NOMO-1 treated with DMSO at 0.1 percent for 48 hours (cell line): ENCODE results near the gene MBD3L4.
"Not testable (repeated sequence)": the region's sequence is repeated elsewhere in the genome, so short reads cannot be mapped to it uniquely, and the experiment has no call there.

Source experiments
- DNase-seq: peaks from one replicate; lab custom pipeline; 2025; ENCODE audit not compliant: unreplicated experiment; lab: John Stamatoyannopoulos, UW

MBD3L4 gene

GRCh38 chr19:7040079-7040478 lies at the start of gene MBD3L4:
Gene MBD3L4 (minus strand): TSS chr19:7040179. CDS start chr19:7040144, 35 bp downstream.
- DNase-seq: not testable (repeated sequence)

DNA sequence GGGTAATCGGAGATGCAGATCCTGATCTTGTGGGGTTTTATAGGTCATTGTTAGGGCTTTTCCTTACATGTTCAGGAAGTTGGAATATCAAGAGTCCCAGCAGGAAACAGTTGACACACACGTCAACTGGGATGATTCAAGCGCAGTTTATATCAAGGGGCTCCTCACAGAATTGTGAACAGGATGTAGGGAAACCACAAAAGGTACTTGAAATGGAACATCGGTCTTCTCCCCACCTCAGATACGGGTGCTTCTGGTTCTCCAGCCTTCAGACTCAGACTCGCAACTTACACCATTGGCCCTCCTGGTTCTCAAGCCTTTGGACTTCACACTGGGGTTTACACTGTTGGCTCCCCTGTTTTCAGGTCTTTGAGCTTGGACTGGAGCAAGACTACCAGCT lies 49.0 kb upstream of the MBD3L4 start:
- DNase-seq: no peak

- DNase-seq: no peak
These were observed 43.3 kb upstream of the MBD3L4 start for GRCh38 chr19:7083076-7083956.

GRCh38 chr19:7078008-7078407 lies 38.0 kb upstream of the MBD3L4 start:
- no peak for DNase-seq

DNA sequence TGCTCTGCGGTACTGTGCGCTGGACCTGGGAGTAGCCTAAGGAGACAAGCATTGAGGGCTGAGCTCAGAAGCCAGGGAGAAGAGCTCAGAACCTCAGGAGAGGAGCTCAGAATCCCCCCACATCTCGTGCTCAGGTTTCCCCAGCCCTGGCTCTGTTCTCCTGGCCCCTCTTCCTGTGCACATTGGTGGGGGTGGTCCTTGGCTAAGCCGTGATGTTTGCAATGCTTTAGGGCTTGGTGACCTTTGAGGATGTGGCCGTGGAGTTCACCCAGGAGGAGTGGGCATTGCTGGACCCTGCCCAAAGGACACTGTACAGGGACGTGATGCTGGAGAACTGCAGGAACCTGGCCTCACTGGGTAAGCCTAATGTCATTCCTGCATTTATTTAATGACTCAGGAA lies 36.2 kb upstream of the MBD3L4 start:
- DNase-seq: no peak

DNA sequence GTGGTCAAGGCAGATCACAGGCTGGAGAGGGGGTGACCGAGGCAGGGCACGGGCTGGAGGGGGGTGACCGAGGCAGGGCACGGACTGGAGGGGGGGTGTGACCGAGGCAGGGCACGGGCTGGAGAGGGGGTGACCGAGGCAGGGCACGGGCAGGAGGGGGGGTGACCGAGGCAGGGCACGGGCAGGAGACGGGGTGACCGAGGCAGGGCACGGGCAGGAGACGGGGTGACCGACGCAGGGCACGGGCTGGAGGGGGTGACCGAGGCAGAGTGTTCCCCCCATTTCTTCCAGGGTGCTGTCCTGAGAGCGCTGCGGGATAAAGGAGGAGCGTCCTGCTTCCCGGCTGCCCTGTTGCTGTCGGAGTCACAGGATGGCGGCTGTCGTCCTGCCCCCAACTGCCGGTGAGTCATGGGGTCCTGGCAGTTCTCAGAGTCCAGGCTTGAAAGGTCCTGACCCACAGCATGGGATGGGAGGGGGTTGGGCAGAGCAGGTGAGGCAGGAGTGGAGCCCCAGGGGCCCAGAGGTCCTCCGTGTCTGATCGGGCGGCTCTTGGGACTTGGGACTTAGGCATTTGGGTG lies 34.8 kb upstream of the MBD3L4 start:
- DNase-seq: no peak

DNA sequence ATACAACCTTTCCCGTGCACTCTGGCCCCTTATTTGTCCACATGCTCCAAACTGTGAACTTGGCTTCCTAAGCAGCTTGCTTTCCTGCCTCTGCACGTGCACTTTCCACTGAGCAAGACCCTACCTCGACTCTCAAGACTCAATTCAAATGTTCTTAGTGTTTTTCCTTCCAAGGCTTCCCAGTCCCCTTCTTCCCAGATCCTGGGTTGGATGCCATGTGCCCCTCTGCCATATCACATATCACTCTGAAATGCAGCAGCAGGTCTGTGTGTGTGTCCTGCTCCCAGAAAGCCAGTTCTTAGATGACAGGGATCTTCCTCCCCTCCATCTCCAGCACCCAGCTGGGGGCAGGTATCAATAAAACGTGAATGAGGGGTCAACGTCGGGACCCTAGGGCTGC lies 32.6 kb upstream of the MBD3L4 start:
- no peak for DNase-seq

- DNase-seq: no peak
These were observed 29.9 kb upstream of the MBD3L4 start for GRCh38 chr19:7069904-7070226.

DNA sequence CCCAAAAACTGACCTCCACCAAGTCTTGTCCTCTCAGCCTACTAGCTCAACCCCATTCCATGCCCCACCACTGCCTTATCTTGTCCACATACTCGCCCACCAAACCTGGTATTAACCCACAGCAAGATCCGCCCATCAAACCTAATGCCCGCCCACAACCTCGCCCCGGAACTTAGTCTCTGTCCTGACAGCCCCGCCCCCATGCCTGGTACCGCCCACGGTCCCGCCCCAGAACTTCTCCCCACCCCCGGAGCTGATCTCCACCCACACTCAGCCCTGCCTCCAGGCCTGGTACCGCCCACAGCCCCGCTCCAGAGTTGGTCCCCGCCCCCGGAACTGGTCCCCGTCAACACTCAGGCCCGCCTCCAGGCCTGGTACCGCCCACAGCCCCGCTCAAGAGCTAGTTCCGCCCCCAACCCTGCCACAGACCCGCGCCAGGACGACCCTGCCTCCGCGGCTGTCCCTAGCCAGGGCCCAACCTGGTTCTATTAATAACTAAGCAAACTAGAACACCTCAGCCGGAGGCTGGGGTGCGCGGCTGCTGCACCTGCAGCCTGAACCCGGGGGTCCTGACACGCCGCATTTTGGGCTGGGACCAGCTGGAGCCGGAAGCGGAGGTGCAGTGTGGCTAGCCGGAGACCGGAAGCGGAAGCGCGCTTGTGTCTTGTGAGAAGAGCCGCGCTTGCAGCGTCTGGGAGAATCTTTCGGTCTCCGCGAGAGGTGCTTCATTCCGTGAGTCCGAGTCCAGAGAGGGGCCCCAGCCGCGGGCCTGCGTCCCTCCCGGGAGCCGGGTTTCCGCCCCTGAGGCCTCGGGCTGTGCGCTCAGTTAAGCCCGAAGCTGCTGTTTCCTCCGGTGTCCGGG lies 29.3 kb upstream of the MBD3L4 start, which contains the start of gene ZNF557:
TSS of gene ZNF557 (plus strand) at position 662 of the 862 bp plus-strand sequence. CDS start 5,372 bp downstream, outside the sequence.
- peak; percentile 94 for DNase-seq

DNA sequence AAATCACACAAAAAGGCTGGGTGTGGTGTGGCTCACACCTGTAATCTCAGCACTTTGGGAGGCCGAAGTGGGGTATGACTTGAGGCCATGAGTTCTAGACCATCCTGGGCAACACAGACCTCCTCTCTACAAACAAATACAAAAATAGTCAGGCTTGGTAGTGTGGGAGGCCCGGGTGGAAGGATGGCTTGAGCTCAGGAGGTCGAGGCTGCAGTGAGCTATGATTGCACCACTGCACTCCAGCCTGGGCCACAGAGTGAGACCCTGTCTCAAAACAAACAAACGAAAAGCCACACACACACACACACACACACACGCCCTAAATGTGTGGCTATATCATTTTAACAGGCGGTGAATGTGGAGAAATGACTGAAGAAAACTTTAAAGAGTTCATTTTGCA lies 28.6 kb upstream of the MBD3L4 start:
- DNase-seq: no peak

DNA sequence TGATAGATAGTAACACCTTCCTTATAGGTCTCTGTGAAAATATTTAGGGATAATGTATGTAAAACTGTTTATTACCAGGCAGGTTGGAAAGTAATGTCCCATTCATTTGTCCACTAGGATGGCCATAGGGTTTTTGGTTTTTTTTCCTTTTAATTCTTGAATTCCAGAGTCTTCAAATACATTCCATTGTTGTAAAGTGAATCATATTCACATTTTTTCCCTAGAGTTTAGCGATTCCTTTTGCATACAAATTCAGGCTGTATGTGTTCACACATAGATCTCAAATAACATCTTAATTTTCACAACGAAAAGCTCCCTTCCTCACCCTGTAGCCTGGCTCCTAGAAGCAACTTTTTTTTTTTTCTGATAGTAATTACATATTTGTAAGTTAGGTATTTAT lies 27.7 kb upstream of the MBD3L4 start:
- no peak for DNase-seq

GRCh38 chr19:7067122-7067521 lies 27.1 kb upstream of the MBD3L4 start:
- DNase-seq: not testable (repeated sequence)

- DNase-seq: no peak
These were observed 23.9 kb upstream of the MBD3L4 start for GRCh38 chr19:7063764-7064418.

DNA sequence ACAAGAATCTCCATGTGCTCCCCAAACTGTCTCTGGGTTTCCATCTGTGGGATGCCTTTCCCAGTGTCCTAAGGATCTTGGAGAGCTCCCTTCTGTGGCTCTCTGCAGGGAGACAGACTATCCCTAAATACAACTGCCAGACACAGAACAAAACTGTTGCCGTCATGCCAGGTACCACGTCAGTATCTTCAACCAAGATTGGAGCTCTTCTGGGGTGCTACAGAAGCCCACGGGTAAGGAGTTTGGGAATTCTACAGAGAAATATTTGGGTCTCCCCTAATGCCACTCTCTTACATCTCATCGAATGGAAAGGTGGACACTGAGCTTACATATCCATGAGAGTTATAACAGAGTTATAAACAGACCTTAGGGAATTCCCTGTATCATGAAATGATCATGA lies 23.4 kb upstream of the MBD3L4 start:
- no peak for DNase-seq

DNA sequence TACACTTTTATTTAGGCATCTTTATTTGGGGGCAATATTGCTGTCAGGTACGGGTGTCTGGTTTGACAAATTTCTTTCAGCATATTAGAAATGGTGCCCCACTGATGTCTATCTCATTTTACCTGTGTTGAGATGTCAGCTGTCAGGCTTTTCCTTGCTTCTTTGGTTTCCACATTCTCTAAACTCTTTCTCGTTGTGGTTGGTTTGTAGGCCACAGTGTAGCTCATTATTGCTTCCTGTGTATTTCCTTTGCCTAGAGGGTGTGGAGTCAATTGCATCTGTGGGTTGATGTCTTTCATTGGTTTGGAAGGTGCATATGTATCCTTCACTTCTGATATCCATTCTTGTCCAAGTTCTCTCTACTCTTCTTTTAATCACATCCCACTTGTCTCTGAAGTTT lies 20.0 kb upstream of the MBD3L4 start:
- not testable (repeated sequence) for DNase-seq

- not testable (repeated sequence) for DNase-seq
These were observed 18.6 kb upstream of the MBD3L4 start, which contains the start of gene MBD3L3 for GRCh38 chr19:7058576-7058975. Gene MBD3L3 (minus strand): TSS chr19:7058676. CDS start chr19:7058605, 71 bp downstream.

GRCh38 chr19:7056371-7056770 lies 16.4 kb upstream of the MBD3L4 start:
- DNase-seq: not testable (repeated sequence)

- not testable (repeated sequence) for DNase-seq
These were observed 15.7 kb upstream of the MBD3L4 start for GRCh38 chr19:7055679-7056078.

DNA sequence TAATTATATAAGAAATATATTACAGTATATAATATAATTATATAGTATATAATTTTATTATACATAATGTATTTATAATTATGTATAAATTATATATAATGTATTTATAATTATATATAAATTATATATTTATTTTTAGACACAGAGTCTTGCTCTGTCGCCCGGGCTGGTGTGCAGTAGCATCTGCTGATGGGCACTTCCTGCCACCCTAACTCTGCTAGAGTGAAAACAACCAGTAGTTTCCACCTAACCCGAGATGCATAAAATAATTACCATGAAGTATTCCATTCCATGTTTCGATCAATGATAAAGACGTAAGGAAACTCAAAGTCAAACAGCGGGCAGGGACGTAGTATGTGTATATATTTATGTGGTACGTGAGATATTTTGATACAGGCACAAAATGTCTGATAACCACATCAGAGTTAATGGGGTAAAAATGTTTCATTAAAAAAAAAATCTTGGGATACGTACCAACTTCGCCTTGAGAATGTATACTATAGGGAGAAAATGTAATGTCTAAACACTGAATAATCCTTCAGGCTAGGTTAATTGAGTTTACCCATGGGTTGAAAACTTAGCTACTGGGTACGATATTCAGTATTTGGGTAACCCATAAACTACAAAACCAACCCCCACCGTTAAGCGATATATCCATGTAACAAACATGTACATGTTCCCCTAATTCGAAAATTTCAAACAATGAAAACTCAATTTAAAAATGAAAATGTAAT lies 14.8 kb upstream of the MBD3L4 start:
- not testable (repeated sequence) for DNase-seq

DNA sequence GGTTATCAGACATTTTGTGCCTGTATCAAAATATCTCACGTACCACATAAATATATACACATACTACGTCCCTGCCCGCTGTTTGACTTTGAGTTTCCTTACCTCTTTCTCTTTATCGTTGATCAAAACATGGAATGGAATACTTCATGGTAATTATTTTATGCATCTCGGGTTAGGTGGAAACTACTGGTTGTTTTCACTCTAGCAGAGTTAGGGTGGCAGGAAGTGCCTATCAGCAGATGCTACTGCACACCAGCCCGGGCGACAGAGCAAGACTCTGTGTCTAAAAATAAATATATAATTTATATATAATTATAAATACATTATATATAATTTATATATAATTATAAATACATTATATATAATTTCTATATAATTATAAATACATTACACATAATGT lies 12.9 kb upstream of the MBD3L4 start:
- not testable (repeated sequence) for DNase-seq
